Fibroblast of lung (primary cell): ENCODE measurements around the gene NABP1.

Experiments
- EZH2 ChIP-seq: IDR thresholded peaks from 2 replicates; pipeline ENCODE4 v1.5.1; 2012; ENCODE audit warnings: low read length, control low read depth, mild to moderate bottlenecking; ENCODE audit errors: missing control alignments
- TF ChIP-seq, protein P1 (sequence below), 2 donors: IDR thresholded peaks in 1 of 2; conservative IDR thresholded peaks in 1 of 2; 1 replicate in 1 of 2; 2 replicates in 1 of 2; pipeline ENCODE4 v1.5.1; 2011 to 2012; ENCODE audit warnings: low read length in 2 of 2, control low read depth in 1 of 2, inconsistent platforms in 1 of 2, low read depth in 1 of 2, mild to moderate bottlenecking in 1 of 2

- TF ChIP-seq, protein P1, sequence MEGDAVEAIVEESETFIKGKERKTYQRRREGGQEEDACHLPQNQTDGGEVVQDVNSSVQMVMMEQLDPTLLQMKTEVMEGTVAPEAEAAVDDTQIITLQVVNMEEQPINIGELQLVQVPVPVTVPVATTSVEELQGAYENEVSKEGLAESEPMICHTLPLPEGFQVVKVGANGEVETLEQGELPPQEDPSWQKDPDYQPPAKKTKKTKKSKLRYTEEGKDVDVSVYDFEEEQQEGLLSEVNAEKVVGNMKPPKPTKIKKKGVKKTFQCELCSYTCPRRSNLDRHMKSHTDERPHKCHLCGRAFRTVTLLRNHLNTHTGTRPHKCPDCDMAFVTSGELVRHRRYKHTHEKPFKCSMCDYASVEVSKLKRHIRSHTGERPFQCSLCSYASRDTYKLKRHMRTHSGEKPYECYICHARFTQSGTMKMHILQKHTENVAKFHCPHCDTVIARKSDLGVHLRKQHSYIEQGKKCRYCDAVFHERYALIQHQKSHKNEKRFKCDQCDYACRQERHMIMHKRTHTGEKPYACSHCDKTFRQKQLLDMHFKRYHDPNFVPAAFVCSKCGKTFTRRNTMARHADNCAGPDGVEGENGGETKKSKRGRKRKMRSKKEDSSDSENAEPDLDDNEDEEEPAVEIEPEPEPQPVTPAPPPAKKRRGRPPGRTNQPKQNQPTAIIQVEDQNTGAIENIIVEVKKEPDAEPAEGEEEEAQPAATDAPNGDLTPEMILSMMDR (conservative IDR thresholded peaks at IDR 0.05 in 1 of 2, IDR thresholded peaks at IDR 0.05 in 1 of 2; ENCODE audit: low read depth in 1 of 2, low read length in 2 of 2): no peak
- TF ChIP-seq EZH2: no peak
Observed at GRCh38 chr2:191710411-191710900, 32.5 kb downstream of the NABP1 start.
